ENCODE data around the gene TTLL7.

GRCh38 chr1:83932693-83933092 is 66.2 kb downstream of the TTLL7 start:
- TF ChIP-seq CTCF (IDR thresholded peaks at IDR 0.05; ENCODE audit: poor library complexity, severe bottlenecking) (no peak), EZH2 (IDR thresholded peaks at IDR 0.05; ENCODE audit: borderline replicate concordance, insufficient read depth, low read length, poor library complexity, severe bottlenecking) (no peak), RAD21 (conservative IDR thresholded peaks at IDR 0.05) (no peak), REST (IDR thresholded peaks at IDR 0.05; ENCODE audit: borderline replicate concordance) (no peak), POLR2AphosphoS5 (IDR thresholded peaks at IDR 0.05) (no peak)
